Choroid plexus epithelial cell (primary cell): Measurements from ENCODE around the gene CACNA1F.

Experiments used
- DNase-seq: peaks from one replicate; pipeline ENCODE4 v3.0.0-alpha.2; 2010; ENCODE audit warnings: low read depth
- H3K4me3 ChIP-seq: 2 replicates; pipeline ENCODE4 v1.5.1; 2011; ENCODE audit warnings: low read depth, mild to moderate bottlenecking, control low read depth, low read length, moderate library complexity
- TF ChIP-seq, protein P1 (sequence below): conservative IDR thresholded peaks from 2 replicates; pipeline ENCODE4 v1.5.1; 2011; ENCODE audit warnings: low read depth, mild to moderate bottlenecking, control low read depth, inconsistent platforms, low read length, moderate library complexity

CACNA1F gene

DNA sequence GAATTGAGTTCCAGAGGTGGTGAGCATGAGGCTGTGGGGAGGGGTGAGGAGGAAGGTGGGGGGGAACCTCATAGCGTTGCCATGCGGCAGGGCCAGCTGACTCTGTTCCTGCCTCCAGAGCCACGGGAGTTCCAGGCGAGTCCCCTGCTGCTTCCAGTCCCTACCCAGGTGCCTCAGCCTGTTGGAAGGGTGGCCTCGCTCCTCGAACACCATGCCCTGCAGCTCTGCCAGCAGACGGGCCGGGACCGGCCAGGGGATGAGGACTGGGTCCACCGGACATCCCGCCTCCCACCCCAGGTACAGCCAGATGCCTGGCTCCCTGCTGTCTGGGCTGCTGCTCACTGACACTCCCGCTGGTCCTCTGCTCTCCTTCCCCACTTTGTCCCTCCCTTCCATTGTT is 10.0 kb upstream of the CACNA1F start:
- no peak overlapping the region for H3K4me3 ChIP-seq
- no peak for DNase-seq
- TF ChIP-seq, protein P1, sequence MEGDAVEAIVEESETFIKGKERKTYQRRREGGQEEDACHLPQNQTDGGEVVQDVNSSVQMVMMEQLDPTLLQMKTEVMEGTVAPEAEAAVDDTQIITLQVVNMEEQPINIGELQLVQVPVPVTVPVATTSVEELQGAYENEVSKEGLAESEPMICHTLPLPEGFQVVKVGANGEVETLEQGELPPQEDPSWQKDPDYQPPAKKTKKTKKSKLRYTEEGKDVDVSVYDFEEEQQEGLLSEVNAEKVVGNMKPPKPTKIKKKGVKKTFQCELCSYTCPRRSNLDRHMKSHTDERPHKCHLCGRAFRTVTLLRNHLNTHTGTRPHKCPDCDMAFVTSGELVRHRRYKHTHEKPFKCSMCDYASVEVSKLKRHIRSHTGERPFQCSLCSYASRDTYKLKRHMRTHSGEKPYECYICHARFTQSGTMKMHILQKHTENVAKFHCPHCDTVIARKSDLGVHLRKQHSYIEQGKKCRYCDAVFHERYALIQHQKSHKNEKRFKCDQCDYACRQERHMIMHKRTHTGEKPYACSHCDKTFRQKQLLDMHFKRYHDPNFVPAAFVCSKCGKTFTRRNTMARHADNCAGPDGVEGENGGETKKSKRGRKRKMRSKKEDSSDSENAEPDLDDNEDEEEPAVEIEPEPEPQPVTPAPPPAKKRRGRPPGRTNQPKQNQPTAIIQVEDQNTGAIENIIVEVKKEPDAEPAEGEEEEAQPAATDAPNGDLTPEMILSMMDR = no peak

GRCh38 chrX:49242545-49243066 is 9.5 kb upstream of the CACNA1F start:
- H3K4me3 ChIP-seq = no peak overlapping the region
- TF ChIP-seq, protein P1 = no peak
- no peak for DNase-seq

- no peak overlapping the region for H3K4me3 ChIP-seq
- DNase-seq = no peak
- TF ChIP-seq, protein P1 = no peak
These were observed 5.6 kb upstream of the CACNA1F start for GRCh38 chrX:49238735-49239134.

- no peak overlapping the region for H3K4me3 ChIP-seq
- DNase-seq = no peak
These were observed 3.9 kb upstream of the CACNA1F start for GRCh38 chrX:49237060-49237459.

GRCh38 chrX:49233887-49234555 is 881 bp upstream of the CACNA1F start:
- peak overlapping the region; percentile 20 for H3K4me3 ChIP-seq
- TF ChIP-seq, protein P1 = no peak
- DNase-seq = no peak

More at GRCh38 chrX:49237060-49237459, 3.9 kb upstream of the CACNA1F start:
- TF ChIP-seq, protein P1 = no peak

DNA sequence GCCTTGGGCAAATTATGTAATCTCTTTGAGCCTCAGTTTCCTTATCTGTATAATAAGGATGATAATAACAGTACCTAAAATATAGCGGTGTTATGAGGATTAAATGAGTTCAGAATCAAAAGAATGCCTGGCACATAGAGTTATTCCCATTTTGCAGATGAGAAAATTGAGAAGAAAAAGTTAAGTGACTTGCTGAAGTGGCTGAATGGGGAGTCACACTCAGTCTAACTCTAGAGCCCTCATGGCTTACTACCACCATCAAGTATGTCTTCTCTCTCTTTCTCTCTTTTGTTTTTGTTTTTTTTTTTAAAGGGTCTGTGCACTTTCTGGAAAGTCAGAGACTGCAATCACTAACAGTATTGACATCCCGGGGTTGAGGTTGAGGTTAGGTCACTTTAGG is 615 bp downstream of the CACNA1F start:
- TF ChIP-seq, protein P1 = no peak
- H3K4me3 ChIP-seq = no peak overlapping the region
- DNase-seq = no peak
